ENCODE measurements around the gene GPHB5.
"Not testable (repeated sequence)": the region's sequence is repeated elsewhere in the genome, so short reads cannot be mapped to it uniquely, and the experiment has no call there.

The GPHB5 gene

GRCh38 chr14:63318835-63319234, at the start of gene GPHB5:
Gene GPHB5 (minus strand): TSS chr14:63318935. CDS start chr14:63317849, 1,086 bp downstream.
- DNase-seq = no peak

- no peak for DNase-seq
These were observed 49.1 kb upstream of the GPHB5 start for GRCh38 chr14:63367742-63368364.

GRCh38 chr14:63362389-63362819, 43.7 kb upstream of the GPHB5 start:
- no peak for DNase-seq

- DNase-seq = no peak
These were observed 43.1 kb upstream of the GPHB5 start for GRCh38 chr14:63361790-63362189.

- no peak for DNase-seq
These were observed 39.1 kb upstream of the GPHB5 start for GRCh38 chr14:63357841-63358240.

GRCh38 chr14:63345826-63346225, 27.1 kb upstream of the GPHB5 start:
- DNase-seq = no peak

- no peak for DNase-seq
These were observed 25.6 kb upstream of the GPHB5 start for GRCh38 chr14:63344336-63344735.

- DNase-seq = no peak
These were observed 25.1 kb upstream of the GPHB5 start for GRCh38 chr14:63343878-63344277.

- DNase-seq = no peak
These were observed 23.6 kb upstream of the GPHB5 start for GRCh38 chr14:63342371-63342770.

GRCh38 chr14:63328787-63329737, 10.3 kb upstream of the GPHB5 start:
- DNase-seq = no peak

- no peak for DNase-seq
These were observed 8.1 kb upstream of the GPHB5 start for GRCh38 chr14:63326840-63327239.

- DNase-seq = no peak
These were observed 4.3 kb upstream of the GPHB5 start for GRCh38 chr14:63322897-63323573.

GRCh38 chr14:63322472-63322871, 3.7 kb upstream of the GPHB5 start:
- no peak for DNase-seq

- peak; percentile 10 for DNase-seq
These were observed 9.9 kb downstream of the GPHB5 start for GRCh38 chr14:63308723-63309317.

- not testable (repeated sequence) for DNase-seq
These were observed 14.3 kb downstream of the GPHB5 start for GRCh38 chr14:63304429-63304828.

GRCh38 chr14:63301891-63302534, 16.7 kb downstream of the GPHB5 start:
- no peak for DNase-seq

GRCh38 chr14:63300854-63301253, 17.9 kb downstream of the GPHB5 start:
- no peak for DNase-seq

- no peak for DNase-seq
These were observed 19.2 kb downstream of the GPHB5 start for GRCh38 chr14:63299351-63300110.

- DNase-seq = no peak
These were observed 21.2 kb downstream of the GPHB5 start for GRCh38 chr14:63297372-63298063.

GRCh38 chr14:63296060-63296563, 22.6 kb downstream of the GPHB5 start:
- DNase-seq = no peak

- no peak for DNase-seq
These were observed 23.5 kb downstream of the GPHB5 start for GRCh38 chr14:63295231-63295685.

Measured in hematopoietic multipotent progenitor cell treated with erythropoietin and hydrocortisone succinate and interleukin-3 and kit ligand, for 8 days (in vitro differentiated cells).